GM19043 (cell line): ENCODE results near the gene PFKL.

ENCODE experiments used
- ATAC-seq: cut with Tn5 transposase; IDR thresholded peaks from one replicate; pipeline ENCODE4 v1.9.1; 2021; ENCODE audit warnings: low read depth; ENCODE audit not compliant: unreplicated experiment

Gene PFKL

DNA sequence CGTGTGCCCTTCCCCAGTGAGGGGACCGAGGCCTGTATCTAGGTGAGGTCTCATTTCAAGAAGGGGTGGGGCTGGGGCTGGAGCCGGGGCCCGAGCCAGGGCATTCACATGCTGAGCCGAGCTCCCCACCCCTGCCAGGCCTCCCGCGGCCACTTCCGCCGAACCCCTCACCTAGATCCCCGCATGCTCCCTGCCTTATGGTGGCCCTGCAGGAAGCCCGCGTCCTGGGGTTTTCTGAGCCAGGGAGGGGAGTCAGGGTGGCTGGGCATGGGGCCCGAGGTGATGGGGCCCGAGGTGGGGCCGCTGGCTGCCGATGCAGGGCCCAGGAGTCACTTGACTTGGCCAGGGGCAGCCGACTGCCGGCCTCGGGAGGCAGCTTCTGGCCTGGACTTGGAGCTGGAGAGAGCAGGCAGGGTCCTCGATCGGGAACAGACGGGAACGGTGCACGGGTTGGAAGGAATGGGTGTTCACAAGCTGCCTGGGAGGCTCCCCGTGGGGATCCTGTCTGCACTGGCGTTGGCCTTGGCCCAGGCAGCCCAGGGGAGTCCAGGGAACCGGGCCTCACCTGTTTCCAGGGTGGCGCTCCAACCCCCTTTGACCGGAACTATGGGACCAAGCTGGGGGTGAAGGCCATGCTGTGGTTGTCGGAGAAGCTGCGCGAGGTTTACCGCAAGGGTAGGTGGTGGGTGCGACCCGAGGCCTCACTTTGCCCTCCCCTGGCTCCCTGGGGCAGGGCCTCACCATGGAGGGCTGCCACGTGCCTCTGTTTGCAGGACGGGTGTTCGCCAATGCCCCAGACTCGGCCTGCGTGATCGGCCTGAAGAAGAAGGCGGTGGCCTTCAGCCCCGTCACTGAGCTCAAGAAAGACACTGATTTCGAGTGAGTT is 25.8 kb downstream of the PFKL start:
- no peak for ATAC-seq

DNA sequence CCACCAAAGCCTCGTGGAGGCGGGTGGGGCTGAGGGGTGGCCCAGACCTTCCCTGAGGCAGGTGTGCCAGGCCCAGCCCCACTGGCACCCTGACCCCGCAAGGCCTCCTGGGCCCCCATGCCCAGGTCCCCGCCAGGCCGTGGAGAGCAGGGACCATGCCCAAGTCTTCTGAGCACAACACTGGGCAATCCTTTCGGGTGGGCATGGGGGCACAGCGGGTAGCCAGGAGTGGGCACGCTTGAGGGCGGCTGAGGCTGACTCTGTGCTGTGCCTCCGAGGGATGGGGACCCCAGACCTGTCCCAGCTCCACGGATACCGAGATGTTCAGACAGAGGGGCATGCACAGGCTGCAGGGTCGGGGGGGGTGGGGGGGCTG is 26.4 kb downstream of the PFKL start:
- ATAC-seq, result no peak

DNA sequence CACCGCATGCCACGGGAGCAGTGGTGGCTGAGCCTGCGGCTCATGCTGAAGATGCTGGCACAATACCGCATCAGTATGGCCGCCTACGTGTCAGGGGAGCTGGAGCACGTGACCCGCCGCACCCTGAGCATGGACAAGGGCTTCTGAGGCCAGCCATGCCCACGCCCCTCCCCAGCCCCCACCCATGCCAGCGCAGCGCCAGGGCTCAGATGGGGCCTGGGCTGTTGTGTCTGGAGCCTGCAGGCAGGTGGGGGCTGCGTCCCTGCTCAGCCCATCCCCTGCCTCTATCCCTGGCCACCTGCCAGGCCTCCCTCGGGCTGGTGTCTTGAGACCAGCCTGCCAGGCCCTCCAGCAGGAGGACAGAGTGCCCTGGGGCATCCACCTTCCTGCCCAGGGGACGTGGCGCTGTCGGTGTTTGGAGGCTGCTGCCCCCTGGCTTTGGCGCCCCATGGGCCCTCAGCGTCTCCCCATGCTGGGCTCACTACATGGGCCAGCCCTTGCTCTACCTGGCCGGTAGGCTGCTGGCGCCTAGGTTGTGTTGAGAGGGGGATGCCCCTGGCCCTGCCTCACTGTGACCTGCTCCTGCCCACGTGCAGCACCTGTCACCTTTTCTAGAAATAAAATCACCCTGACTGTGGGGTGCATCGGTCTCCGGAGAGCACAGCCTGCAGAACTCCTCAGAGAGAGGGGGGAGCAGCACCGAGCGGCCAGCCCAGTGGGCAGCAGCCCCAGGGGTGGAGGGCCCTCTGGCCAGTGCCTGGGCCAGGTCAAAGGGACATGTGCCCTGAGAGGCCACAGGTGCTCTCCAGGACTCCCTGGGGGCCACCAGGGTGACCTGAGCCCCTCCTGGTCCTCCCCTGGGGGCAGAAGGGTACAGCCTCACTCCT is 27.1 kb downstream of the PFKL start:
- no peak for ATAC-seq

DNA sequence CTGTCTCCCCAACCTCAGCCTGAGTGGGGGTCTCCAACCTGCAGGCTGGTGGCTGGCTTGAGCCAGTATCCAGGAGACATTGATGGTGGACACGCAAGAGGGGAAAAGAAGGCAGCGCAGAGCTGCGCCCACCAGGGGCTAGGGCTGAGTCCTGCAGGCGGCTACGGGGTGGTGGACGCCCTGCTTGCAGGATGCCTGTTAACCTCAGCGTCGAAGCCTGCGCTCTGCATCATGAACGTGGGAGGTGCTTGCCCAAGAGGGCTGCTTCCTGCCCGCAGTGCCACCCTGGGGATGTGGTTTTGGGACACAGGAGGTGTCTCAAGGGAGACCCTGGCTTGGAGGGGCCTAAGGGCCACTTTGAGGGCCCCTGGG is 27.7 kb downstream of the PFKL start:
- ATAC-seq, result no peak

DNA sequence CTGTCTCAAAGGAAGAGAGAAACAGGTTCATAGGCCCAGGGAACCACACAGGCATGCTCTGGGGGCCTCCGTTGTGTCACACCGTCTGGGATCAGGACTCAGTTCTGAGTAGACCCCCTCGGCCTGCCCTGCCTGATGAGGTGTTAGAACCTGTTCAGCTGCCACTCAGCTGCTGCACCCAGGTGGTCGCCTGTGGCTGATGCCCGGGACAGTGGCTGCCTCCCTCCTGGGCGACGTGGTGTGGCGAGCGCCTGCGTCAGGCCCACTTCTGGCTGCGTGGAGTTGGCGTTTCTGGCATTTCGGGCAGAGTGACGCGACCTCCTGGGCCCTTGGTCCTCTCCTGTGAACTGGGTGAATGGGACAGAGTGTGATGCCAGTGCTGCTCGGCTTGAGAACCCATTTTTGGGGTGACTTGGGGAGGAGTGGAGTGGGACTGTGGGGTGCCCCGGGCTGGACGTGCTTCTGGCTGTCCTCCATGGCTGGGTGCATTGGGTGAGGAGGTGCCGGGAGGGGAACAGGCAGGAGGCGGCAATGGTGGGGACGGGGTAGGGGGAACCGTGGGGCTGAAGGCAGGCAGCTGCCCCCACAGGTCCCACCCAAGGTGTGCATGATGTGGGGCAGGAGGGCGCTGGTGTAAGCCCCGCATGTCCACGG is 28.5 kb downstream of the PFKL start:
- no peak for ATAC-seq

DNA sequence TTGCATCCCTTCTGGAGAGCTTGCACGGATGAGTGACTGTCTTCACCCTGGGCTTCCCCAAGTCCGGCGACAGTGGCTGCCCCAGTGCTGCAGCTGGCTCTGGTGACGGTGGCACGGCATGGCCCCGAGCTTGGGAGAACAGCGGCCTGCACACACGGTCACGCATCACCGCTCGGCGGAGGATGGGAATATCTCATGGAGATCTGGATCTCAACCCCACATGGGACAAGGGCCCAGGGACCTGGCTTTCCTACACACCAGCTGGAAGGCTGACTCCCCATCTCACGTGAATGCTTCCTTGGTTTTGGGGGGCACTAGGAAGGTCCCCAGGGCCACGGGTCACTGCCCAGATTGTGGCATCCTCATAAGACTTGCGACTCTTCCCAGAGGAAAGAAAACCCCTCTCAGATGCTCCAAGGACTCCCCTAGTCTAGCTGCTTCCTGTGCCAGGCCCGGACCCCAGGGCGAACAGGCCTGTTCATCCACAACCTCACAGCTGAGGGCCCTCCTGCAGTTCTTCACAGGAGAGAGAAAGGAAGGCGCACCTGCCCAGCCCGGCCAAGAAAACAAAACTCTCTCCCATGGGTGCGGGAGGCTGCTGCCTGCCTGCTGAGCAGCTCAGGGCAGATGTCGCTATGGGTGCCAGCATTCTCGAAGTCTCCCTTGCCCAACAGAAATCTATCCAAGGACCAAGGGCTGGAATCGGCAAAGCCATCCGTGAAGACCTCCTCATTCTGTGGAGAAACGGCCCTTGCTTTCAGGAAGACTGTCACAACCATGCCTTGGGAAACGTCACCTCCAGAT is 29.4 kb downstream of the PFKL start:
- ATAC-seq, result no peak

DNA sequence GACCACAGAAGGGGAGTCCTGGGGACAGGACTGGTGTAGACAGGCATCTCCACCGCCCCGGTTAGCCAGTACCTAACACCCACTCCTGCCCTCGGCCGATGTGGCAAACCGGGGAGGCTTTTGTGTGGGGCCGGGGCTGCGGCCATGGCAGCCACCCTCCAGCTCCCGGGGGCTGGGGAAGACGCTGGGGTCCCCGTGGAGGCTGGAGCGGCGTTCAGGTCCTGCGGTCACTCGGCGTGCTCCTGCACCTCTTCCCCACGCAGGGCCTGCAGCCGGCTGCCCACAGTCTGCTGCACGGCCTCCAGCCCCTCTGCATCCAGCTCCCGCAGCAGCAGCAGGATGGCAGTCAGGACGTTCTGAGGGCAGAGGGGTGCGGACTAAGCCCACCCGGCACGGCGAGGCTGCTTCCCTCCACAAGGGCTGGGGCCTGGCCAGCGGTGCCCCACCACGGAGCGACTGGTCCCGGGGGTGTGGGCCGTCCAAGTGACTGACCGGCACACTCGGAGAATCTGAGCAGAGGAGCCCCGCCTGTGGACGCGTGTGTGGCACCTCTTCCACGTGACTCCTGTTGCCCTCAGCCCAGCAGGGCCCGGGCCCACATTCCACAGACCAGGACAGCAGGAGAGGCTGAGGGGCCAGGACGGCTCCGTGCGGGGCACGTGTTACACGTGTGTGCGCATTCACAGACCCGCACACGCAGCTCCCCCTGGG is 30.3 kb downstream of the PFKL start:
- ATAC-seq, result no peak

DNA sequence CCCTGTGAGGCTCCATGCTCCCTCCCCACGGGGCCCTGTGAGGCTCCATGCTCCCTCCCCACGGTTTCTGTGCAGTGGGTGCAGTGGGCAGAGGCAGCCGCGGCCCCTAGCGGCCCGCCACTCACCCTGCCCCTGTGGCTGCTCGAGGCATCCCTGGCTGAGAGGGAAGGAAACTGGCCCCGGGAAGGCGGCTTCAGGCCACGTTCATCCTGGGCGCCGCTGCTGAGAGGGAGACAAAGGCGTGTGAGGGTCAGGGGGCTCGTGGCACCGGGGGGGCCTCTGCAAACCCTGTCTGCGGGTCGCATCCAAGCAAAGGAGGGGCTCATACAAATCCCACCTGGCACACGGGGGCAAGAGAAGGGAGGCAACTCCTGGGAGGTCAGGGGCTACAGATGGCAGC is 30.8 kb downstream of the PFKL start:
- ATAC-seq, result no peak

DNA sequence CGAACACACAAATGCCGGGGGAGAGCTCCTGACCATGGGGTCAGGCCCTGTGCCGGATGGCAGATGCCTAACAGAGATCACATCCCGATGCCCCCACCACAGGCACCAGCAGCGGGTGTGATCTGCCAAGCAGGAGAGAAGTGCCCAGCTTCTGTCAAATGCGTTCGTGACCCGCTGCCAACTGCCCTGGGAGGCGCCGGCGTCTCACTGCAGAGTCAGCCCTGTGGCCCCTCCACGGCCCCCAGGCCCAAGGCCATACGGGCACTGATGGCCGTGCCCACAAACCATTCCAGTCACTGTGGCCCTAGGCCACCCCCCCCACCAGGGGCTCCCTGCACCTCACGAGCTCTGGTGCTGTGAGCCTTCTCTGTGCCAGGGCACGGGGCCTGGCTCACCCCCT is 31.4 kb downstream of the PFKL start:
- ATAC-seq, result no peak

DNA sequence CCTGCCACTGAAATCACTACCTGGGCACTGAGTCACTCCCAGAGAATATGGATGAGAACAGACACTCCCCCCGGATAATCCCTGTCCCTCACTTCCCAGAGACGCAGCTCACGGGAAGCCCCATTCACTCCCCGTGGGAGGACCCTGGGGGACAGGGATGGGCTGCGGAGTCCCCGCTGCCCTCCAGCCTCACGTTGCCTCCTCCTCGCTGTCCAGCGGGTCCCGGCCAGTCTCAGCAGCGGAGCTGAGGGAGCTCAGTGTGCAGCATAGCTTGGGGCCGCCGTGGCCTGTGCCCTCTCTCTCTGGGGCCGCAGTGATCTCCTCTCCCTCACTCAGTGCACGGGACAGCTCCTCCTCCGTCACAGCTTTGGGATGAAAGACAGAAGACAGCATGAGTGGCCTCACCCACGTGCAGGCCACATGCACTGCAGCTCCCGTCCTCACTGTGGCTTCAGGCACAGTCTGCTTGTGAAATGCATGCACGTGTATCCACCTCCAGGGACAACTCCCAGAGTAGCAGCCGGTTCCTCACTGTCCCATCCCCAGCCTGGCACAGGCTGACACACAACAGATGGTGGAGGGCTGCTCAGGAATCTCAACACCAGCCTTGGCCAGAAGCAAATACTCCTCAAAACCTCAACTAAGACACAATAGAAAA is 31.9 kb downstream of the PFKL start:
- ATAC-seq, result no peak

DNA sequence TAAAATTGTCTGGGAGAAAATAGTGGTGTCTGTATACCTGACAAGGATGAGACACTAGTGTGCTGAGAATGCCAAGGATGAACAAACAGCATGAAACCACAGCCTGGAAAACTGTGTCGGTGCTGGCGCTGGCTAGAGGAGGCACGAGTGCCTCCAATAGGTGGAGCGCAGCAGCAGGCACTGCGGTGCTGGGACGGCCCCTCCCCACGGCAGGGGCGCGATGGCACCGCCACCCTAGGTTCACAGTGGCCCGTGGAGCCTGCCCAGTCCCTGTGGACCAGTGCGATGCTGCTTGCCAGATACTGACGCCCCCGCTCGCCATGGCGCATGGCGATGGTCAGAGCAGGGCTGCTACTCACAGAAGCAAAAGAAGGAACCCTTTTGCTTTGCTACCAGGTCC is 32.5 kb downstream of the PFKL start:
- no peak for ATAC-seq

DNA sequence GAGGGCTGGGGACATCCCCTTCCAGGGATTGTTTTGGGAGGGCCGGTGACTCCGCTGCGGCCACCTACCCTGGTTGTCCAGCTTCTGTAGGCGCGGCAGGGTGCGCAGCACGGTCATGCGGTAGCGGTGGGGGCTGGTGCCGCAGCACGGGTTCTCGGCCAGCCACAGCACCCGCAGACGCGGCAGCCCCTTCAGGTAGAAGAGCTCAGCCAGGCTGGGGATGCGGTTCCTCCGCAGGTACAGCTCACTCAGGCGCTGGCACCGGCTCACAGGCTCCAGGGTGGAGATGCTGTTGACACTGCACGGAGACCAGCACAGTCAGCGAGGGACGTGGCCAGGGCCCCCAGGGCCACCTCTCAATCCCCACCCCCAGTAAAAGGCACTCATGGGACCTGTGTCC is 33.1 kb downstream of the PFKL start:
- no peak for ATAC-seq

DNA sequence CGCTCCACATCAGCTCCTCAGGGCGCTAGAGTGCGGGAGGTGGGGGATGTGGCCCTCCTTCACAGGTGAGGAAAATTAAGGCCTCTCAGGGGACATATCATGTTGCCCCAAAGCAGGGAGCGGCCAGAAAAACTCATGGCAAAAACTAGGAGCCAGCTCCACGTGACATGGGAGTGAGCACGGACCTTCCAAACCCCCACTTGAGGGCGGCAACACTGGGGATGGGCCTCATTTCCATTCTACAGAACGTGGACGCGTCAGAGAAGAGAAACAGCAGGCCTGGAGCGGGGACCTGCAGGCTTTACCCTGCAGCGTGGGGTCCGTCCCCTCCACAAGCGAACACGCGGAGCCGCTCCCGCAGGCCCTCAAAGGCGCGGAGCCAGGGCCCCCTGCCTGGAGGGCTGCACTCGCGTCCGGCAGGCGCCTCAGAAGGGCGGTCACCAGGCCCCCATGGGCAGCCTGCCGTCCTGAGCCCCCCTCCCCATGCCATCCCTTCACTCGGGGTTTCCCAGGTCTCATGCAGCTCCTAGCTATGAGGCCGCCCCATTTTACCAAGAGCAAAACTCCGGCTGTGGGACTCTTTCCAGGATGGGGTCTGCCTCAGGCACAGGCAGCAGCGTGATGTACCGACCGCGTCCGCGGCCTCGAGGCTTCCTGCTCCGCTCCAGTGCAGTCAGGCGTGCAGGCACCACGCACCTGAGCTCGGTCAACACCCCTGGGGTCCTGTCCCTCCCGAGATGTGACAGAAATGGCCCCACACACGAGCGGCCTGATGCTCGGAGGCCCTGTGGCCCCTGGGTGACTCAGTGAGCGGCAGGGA is 33.9 kb downstream of the PFKL start:
- ATAC-seq, result no peak

DNA sequence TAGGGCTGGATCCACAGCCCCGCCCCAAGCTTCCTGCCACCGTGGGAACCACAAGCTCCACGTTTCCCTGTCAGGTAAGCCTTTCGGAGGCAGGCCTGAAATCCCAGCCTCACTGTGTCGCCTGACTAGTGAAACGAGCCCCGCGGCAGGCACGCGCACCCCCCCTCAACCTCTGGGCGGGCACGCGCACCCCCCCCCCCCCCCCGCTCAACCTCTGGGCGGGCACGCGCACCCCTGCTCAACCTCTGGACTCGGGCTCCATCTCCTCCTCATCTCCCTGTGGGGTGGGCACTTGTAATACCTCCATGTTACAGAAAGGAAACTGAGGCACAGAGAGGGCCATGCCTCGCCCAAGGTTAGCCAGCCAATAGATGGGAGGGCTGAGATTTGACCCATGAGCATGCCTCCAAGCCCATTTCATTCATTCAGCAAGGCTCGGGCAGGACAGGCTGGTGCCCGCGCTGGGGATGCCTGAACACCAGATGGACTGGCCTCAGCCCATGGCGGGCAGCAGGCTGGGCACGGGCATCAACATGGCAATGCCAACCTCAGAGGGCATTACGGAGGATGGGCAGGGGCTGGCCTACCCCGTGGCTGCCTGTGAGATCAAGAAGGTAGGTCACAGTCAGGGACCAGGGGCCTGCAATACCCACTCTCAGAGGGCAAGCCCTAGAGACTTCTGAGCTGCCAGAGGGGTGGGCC is 34.6 kb downstream of the PFKL start:
- ATAC-seq, result no peak

DNA sequence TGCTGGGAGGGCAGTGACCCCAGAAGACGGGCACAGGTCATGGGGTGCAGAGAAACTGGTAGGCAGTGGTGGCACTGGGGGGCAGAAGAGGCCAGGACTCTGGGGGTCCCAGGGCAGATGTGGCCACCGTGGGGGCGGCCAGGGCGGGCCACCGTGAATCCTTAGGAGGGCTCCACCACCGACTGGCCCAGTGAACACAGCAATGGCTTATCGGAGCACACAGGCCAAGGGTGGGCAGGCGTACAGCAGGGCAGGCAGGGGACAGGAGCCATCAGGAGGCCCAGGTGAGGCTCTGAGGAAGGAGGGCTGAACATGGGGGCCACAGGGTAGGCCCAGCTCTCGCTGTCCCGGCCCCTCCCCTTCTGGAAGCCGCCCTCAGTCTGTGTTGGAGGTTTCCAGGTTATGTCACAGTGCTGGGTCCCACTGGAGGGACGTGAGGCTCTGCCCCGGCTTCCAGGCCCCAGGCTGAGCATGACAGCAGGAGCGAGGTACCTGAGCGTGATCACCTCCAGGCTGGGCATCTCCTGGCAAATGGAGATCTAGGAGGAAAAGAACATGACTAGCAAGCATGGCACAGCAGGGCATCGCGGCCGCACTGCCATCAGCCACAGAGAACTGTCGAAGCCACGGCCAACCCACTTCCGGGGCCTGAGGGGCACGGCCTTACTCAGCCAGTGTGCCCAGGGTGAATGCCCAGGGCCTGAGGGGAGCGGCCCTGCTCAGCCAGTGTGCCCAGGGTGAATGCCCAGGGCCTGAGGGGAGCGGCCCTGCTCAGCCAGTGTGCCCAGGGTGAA is 35.6 kb downstream of the PFKL start:
- ATAC-seq, result no peak

DNA sequence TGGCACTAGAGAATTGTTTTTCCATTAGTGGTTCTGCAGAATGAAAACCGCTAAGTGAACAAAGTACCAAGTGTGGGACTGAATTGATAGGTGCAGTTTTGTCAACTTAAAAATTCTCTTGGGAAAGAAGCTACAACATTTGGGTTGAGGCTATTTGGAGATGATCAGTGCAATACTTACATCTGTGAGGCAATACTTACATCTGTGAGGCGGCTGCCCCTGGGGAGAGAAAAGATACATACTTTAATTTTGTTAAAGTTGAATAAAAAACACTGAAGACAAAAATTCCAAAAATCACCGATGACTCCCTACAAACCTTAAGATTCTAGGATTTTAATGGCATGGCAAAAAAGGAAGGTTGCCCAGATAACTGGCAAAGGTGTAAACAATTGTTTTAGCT is 37.6 kb downstream of the PFKL start:
- ATAC-seq, result no peak
